HG02884 (cell line): Measurements from ENCODE around the gene ASIC4.

Experiments used
- ATAC-seq: cut with Tn5 transposase; IDR thresholded peaks from one replicate; pipeline ENCODE4 v1.9.1; 2021; ENCODE audit warnings: mild to moderate bottlenecking, moderate library complexity; ENCODE audit not compliant: unreplicated experiment

Gene ASIC4

GRCh38 chr2:219478916-219479315 lies 35.4 kb upstream of the ASIC4 start:
- no peak for ATAC-seq

DNA sequence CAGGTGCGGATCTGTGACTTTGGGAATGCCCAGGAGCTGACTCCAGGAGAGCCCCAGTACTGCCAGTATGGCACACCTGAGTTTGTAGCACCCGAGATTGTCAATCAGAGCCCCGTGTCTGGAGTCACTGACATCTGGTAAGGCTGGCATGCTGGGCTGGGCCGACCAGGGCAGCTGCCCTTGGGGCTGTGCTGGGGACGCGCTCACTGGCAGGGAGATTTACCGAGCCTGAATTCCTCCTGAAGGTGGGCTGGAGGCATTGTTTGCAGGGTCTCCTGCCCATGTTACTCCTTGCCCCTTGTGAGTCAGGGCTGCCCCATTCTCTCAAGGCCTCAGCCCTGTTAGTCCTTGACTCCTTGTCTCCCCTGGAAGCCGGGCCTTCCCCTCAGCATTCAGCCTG lies 34.3 kb upstream of the ASIC4 start:
- ATAC-seq, result no peak

GRCh38 chr2:219482674-219483405 lies 31.4 kb upstream of the ASIC4 start:
- ATAC-seq, result no peak

GRCh38 chr2:219483451-219484342 lies 30.6 kb upstream of the ASIC4 start:
- ATAC-seq, result no peak

DNA sequence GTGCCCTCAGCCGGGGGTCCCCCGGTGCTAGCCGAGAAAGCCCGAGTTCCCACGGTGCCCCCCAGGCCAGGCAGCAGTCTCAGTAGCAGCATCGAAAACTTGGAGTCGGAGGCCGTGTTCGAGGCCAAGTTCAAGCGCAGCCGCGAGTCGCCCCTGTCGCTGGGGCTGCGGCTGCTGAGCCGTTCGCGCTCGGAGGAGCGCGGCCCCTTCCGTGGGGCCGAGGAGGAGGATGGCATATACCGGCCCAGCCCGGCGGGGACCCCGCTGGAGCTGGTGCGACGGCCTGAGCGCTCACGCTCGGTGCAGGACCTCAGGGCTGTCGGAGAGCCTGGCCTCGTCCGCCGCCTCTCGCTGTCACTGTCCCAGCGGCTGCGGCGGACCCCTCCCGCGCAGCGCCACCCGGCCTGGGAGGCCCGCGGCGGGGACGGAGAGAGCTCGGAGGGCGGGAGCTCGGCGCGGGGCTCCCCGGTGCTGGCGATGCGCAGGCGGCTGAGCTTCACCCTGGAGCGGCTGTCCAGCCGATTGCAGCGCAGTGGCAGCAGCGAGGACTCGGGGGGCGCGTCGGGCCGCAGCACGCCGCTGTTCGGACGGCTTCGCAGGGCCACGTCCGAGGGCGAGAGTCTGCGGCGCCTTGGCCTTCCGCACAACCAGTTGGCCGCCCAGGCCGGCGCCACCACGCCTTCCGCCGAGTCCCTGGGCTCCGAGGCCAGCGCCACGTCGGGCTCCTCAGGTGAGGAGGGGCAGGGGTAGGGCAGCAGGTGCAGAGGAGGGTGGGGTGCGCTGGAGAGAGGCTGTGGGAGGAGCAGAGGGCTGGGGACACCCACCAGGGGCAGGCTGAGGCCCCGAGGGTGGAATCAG lies 29.7 kb upstream of the ASIC4 start:
- no peak for ATAC-seq

DNA sequence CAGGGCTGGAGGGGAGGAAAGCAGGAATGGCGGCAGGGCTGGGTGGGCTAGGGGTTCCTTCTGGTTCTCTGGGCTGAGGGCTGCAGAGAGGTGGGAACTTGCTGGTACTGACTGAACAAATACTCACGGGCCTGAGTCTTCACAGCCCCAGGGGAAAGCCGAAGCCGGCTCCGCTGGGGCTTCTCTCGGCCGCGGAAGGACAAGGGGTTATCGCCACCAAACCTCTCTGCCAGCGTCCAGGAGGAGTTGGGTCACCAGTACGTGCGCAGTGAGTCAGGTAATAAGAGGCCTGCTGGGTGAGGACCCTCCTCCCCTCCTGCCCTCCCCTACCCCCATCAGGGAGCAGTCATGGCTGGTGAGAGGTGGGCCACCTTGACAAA lies 29.1 kb upstream of the ASIC4 start:
- no peak for ATAC-seq

- ATAC-seq, result no peak
These were observed 27.8 kb upstream of the ASIC4 start for GRCh38 chr2:219486380-219486959.

DNA sequence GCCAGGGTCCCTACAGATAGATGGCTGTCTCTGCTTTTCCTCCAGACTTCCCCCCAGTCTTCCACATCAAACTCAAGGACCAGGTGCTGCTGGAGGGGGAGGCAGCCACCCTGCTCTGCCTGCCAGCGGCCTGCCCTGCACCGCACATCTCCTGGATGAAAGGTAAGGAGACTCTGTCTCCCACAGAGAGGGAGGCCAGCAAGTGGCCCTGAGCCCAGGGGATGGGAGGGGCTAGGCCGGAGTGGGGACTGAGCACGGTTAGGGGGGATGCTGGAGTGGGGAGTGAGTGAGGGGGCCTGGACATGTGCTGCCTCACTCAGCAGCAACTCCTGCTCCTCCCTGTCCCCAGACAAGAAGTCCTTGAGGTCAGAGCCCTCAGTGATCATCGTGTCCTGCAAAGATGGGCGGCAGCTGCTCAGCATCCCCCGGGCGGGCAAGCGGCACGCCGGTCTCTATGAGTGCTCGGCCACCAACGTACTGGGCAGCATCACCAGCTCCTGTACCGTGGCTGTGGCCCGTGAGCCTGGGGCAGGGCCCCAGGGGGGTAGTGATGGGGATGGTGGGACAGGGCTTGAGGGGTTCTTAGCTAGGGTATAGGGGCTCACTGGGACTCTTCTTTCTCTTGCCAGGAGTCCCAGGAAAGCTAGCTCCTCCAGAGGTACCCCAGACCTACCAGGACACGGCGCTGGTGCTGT lies 26.0 kb upstream of the ASIC4 start:
- no peak for ATAC-seq

DNA sequence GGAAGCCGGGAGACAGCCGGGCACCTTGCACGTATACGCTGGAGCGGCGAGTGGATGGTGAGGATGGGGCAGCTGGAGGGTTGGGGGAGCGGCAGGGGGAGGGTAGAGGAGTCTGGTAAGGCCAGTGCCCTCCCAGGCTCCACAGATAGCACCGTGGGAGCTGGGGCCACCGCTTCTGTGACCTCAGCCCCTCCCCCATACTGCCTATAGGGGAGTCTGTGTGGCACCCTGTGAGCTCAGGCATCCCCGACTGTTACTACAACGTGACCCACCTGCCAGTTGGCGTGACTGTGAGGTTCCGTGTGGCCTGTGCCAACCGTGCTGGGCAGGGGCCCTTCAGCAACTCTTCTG lies 25.5 kb upstream of the ASIC4 start:
- ATAC-seq, result no peak

DNA sequence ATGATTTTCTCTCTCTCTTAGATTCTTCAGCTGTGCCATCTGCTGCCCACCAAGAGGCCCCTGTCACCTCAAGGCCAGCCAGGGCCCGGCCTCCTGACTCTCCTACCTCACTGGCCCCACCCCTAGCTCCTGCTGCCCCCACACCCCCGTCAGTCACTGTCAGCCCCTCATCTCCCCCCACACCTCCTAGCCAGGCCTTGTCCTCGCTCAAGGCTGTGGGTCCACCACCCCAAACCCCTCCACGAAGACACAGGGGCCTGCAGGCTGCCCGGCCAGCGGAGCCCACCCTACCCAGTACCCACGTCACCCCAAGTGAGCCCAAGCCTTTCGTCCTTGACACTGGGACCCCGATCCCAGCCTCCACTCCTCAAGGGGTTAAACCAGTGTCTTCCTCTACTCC lies 25.0 kb upstream of the ASIC4 start:
- ATAC-seq, result no peak

DNA sequence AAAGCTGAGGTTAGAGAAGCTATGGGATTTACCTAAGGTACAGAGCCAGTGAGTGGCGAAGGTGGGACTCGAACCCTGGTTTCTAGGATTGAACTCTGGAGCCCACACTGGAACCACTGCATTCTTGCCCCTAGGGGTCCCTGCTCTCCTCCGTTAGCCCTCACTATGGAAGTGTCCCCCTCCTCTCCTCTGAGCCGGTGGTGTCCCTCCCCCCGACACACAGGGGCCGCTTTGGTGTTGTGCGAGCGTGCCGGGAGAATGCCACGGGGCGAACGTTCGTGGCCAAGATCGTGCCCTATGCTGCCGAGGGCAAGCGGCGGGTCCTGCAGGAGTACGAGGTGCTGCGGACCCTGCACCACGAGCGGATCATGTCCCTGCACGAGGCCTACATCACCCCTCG lies 24.1 kb upstream of the ASIC4 start:
- no peak for ATAC-seq

DNA sequence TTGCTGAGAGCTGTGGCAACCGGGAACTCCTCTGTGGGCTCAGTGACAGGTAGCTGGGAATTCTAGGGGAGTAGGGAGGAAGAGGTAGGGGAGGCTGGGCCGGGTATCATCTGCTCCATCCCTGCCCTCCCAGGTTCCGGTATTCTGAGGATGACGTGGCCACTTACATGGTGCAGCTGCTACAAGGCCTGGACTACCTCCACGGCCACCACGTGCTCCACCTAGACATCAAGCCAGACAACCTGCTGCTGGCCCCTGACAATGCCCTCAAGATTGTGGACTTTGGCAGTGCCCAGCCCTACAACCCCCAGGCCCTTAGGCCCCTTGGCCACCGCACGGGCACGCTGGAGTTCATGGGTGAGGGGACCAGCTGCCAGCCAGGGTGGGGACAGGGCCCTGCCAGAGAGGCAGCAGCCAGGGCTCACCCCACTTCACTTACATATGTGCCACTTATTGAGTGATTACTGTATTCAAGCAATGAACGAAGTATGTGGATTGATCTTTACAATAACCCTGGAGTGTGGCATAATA lies 23.6 kb upstream of the ASIC4 start:
- no peak for ATAC-seq

- ATAC-seq, result no peak
These were observed 22.9 kb upstream of the ASIC4 start for GRCh38 chr2:219491278-219491963.

GRCh38 chr2:219492575-219492974 lies 21.7 kb upstream of the ASIC4 start:
- ATAC-seq, result no peak

DNA sequence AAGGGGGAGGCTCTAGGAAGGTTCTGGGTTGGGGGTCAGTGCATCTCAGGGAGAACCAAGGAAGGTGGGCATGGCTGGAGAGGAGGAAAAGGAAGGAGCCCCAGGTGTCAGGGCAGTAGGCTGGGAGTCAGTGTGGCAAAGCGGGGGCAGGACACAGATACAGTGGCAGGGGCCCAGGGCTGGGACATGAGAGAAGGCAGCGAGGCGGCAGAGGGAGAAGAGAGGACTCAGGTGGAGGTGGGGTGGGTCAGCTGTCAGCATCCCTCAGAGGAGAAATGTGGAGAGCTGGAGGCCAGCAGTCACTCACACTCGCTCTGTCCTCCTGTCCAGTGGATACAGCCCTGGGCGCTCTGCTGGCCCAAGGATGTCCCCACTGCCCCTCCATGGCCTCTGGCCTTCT lies 21.2 kb upstream of the ASIC4 start:
- ATAC-seq, result no peak

- no peak for ATAC-seq
These were observed 19.2 kb upstream of the ASIC4 start for GRCh38 chr2:219494952-219495530.

DNA sequence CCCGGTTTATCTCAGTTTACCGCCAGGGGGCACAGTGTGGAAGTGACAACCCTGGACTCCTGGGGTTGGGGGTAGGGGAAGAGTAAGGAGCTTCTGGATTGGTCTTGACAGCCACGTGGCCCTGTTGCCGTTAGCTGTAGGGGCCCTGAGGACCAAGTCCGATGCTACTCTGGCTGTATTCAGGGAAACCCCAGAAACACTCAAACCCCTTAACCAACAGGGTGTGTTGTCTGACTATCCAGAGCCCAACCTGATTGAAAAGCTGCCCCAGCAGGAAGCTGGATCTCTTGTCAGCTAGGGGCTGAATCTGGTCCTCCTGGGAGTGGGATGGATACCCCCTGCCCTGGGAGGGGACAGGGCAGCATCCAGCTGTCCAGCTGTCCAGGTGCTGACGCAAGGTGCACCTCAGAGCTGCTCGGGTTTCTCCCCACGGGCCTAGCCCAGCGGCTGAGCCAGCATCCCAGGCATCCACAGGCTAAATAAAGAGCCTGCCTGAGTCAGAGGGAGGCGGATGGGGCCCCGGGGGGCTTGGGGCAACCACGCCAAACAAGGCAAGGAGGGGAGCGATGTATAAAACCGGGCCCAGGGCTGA lies 18.7 kb upstream of the ASIC4 start:
- ATAC-seq, result no peak

DNA sequence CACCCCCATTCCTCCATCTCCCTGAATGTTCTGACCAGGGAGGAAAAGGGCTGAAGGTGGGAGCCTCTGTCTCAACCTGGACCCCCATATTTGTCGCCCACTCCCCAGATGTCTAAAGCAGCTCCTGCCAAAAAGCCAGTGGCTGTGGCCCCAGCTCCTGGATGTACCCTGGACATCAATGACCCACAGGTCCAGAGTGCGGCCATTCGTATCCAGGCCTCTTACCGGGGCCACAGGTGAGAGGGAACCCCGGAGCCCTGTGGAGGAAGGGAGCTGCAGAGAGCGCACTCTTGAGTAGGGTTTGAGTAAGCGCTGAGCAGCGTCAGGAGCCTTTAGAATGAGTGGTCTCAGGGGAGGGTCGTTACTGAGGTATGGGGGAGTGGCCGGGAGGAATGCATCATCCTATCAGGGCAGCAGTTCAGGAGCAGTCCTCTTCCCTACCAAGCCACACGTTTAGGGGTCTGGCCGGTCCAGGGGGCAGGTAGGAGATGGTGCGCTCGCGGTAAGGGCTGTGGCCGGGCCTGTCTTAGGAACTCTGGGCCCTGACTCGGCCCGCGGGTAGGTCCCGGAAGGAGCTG lies 17.9 kb upstream of the ASIC4 start:
- ATAC-seq, result no peak
